ENCODE data around the gene SPPL2A.
"Not testable (repeated sequence)": the region's sequence is repeated elsewhere in the genome, so short reads cannot be mapped to it uniquely, and the experiment has no call there.

GRCh38 chr15:50811461-50812180 is 46.1 kb upstream of the SPPL2A start:
- not testable (repeated sequence) for TF ChIP-seq CTCF (IDR thresholded peaks at IDR 0.05); SP1 (CRISPR knock-in tag; conservative IDR thresholded peaks at IDR 0.05); ZNF138 (CRISPR knock-in tag; conservative IDR thresholded peaks at IDR 0.05); USF2 (CRISPR knock-in tag; IDR thresholded peaks at IDR 0.05); E2F1 (CRISPR knock-in tag; IDR thresholded peaks at IDR 0.05); MXD4 (CRISPR knock-in tag; IDR thresholded peaks at IDR 0.05; ENCODE audit: borderline replicate concordance); NR3C1 (CRISPR knock-in tag; conservative IDR thresholded peaks at IDR 0.05; ENCODE audit: low read depth); ATF2 (CRISPR knock-in tag; IDR thresholded peaks at IDR 0.05; ENCODE audit: borderline replicate concordance, low read depth)

Data from WTC11 (cell line).